ENCODE measurements around the gene LSAMP. TPM values are rescaled to one million over a fixed set of nuclear protein-coding genes. Genes with fewer than 3 reads are reported as not detected.

Gene LSAMP
- polyA plus RNA-seq, 4 donors: 12.7 to 16.7 (median 14.2) TPM

DNA sequence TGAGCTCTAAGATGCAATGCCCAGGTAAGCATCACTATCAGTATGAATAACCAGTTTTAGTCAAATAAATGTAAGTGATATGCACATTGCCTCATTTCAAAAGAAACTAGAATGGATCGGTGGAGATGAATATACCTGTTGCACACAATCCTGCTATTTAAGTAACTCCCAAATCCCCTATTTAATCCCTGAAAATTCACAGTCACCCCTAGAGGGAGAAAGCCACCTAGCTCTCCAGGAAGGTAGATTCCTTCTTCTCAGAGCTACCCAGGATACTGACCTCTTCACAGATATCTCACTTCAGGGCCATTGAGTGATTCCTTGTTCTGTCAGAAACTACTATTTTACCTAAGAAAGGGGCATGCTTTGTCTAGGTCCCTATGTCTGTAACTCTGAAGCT lies 11.7 kb downstream of the LSAMP start:
- DNase-seq (ENCODE audit: low read depth in 4 of 4, low spot score in 3 of 4): no peak

DNA sequence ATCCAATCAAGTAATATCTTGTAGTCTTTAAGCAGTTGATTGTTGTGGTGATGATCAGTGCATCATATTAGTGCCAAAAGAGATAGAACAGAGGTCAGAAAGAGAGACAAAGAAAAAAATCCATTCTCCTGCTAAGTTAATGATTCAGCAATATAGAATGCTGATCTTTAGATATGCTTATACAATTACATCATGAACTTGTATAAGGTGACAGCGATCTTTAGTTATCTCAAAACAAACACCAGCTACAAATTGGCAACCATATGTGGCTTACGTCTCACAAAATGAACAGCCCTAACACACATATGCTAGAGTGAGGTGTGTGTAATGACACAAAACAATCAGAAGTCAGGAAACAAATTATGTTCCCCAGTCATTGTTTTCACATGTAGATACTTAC lies 12.5 kb downstream of the LSAMP start:
- no peak for DNase-seq (ENCODE audit: low read depth in 4 of 4, low spot score in 3 of 4)

DNA sequence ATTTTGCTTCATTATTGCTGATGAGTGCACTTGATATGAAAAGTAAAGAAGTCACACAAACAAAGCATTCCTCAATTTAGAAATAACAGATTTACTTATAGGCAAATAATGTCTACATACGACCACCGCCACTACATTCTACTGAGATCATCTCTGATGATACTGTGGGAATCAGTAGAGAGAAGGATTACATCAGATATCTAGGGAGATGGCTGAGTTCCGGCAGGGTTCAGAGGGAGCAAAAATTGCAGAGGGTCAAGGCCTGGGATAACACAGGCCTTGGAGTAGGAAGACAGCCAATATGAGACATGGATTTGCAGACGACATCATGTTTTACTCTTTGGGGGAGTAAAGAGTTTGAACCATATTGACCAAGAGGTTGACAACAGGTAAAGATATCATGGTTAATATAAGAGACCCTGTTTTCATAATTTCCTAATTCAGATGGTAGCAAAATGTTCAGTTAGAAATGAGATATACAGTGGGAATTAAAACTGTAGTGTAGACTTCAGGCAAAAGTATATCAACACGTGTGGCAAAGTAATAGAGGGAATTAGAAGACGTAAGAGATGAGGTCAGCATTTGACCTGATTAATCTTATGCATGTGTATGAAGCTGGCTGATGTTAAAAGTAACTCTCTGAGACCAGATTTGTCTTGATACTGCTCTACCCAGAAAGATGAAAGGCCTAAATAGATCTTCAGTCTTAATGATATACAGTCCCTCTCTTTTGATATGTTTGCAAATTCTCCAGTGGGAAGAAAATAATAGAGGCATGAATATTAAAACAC lies 15.6 kb downstream of the LSAMP start:
- DNase-seq (ENCODE audit: low read depth in 4 of 4, low spot score in 3 of 4): no peak

DNA sequence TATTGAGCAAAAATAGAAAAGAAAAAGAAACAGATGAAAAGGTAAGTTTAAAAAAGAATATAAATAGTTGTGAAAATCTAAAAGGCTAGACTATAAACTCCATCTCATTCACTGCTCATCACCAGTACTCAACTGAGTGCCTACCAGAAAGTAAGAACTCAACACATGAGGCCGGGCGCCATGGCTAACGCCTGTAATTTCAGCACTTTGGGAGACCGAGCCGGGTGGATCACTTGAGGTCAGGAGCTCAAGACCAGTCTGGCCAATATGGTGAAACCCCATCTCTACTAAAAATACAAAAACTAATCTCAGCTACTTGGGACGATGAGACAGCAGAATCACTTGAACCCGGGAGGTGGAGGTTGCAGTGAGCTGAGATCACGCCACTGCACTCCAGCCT lies 19.3 kb downstream of the LSAMP start:
- DNase-seq (ENCODE audit: low read depth in 4 of 4, low spot score in 3 of 4): no peak

DNA sequence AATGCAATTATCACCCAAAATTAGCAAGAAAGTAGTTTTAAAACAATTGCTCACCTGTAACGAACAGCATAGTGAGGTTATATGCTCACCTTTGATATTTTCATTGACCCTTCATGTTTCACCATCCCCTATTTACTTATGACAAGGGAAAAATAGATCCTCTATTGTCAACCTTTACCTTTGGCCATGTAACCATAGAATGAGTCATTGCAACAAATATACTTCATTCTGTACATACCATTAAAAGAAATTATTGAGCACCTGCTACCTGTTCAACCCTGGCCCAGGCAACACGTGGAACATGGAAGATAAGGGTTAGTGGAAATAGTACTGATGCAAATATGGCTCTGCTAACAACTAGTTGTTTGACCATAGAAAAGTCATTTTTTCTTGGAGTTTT lies 20.2 kb downstream of the LSAMP start:
- no peak for DNase-seq (ENCODE audit: low read depth in 4 of 4, low spot score in 3 of 4)

DNA sequence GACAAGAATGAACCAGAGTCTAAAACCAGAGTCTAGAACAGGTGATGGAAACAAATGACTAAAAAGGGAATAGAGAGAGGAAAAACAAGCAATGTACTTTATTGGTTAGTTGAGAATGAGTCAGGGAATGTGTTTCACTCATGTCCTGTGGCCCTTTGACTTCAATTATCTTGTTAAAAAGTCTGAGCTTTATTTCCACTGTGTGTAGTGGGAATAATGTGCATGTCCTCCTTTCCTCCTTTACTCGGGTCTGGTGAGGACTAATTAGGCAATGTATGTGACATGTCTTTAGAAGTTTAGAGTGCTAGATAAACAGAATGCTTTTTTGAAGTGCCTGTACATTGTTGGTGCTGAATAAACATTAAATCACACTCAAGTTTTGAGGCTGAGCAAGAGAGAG lies 21.3 kb downstream of the LSAMP start:
- no peak for DNase-seq (ENCODE audit: low read depth in 4 of 4, low spot score in 3 of 4)

DNA sequence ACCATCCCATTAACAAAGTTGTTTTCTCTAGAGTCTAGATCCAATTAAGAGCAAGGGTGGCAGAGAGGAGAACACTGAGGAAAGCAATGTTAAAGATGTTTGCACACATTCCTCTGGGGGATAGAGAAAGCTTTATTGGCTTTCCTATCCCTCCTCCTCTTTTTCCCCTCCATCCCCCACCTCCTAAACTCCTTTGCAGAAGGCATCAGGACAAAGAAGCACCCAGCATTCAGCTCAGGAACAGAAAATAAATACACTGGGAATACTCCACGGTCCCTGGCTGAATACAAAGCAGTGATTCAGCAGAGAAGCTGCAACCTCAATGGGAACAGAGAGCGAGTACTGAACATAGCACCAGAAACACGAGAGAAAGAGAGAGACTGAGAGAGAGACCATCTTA lies 21.9 kb downstream of the LSAMP start:
- DNase-seq (ENCODE audit: low read depth in 4 of 4, low spot score in 3 of 4): no peak

DNA sequence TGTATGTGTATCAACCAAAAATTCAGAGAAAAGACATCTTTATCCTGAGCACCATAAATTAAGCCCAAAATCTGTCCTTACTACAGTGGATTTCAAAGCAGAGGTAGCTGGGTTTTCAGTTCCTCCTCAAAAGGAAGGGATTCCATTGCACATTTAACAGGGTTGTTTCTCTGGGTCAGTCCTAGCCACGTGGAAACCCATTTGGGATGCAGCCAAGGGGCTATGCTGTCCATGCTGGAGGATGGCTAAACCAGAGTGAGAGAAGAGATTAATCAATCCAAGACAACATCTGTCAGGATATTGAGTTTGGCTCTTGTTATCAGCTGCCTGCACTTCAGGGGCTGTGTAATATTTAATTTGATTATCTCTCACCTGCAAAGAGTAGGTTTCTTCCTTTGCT lies 28.1 kb downstream of the LSAMP start:
- DNase-seq (ENCODE audit: low read depth in 4 of 4, low spot score in 3 of 4): no peak

DNA sequence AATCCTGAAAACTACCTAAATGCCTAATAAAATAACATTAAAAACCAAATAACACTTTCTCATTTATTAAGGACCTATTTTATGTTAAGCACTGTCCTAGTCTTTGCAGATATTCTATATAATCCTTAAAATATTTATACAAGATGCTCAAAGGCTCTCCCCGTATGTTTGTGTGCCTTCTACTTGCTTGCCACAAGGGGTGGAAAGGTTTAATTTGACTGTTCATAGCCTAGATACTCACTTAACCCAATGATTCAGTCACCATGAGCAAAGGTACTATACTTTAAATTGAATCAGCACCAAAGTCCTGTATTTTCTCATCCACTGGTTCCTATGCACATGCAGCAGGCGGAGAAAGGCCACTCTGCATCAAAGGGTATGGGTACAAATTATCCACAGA lies 32.0 kb downstream of the LSAMP start:
- no peak for DNase-seq (ENCODE audit: low read depth in 4 of 4, low spot score in 3 of 4)

DNA sequence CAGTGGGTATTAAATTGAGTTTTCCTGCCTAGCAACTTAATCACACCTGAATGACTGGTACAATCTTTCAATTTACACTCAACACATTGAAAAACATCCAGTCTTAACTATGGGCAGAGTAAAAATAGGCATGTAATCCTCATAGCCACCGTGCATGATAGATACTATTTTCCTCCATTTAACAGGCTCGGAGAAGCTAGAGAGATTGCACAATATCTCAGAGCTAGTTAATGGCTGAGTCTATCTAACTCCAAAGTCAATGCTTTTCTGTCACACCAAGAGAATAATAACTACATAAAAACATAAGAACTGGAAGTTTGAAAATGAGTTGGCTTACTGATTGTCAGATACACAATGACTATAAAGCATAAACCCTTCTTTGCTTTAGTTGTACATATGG lies 36.8 kb downstream of the LSAMP start:
- no peak for DNase-seq (ENCODE audit: low read depth in 4 of 4, low spot score in 3 of 4)

DNA sequence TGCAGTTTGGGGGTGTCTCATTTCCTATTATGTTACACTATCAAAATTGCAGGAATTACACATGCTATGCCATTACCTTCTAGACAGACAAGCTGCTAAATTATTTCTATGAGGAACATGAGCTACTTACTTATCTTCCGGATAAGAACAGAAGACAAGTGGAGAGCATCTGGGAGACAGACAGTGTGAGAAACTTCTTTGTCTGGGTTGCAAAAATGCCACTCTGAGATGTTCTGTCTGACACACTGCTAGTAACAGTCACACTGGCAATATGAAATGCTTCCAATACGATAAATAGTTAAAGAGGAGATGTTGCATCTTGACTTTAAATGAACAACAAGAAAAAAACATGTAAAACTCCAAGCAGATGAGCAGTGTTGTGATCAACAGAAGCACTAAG lies 40.1 kb downstream of the LSAMP start:
- no peak for DNase-seq (ENCODE audit: low read depth in 4 of 4, low spot score in 3 of 4)

DNA sequence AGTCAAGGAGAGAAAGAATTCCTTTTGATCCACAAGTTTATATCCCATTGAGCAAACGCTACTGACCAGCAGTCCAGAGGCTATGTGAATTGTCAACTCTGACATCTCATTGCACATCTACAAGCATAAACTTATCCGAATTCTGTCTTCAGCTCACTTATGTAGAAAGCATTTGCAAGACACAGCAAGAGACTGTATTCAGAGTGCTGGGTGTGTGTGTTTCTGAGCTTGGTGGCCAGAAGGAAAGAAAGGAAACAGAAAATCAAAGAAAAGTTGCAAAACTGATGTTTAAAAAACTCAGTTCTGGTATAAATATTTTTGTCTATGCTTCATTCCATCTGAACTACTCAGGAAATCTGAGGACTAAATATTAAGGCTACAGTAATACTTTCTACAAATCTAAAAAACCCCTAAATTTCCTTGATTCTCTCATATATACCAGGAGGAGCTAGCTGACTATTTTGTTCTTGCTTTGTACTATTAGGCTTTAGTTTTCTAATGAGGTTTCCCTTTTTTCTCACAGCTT lies 45.5 kb downstream of the LSAMP start:
- no peak for DNase-seq (ENCODE audit: low read depth in 4 of 4, low spot score in 3 of 4)

DNA sequence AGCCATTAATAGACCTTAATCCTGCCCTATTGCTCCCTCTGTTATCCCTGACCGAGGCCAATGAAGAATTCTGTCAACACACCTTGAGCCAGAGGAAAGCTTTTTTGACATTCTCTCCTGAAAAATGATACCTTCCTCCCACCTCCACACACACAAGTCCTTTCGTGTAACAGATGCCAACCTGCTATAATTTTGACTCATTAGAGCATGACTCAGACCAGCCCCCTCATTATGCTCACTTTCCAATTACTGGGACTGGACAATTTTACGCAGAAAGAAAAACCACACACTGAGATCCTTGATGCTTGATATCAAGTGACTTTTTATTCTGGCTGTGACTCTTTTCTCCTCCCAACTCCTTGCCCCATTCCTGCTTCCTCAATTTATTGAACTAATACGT lies 50.9 kb downstream of the LSAMP start:
- peak in 2 of 4 donors; percentile 6 to 23 for DNase-seq (ENCODE audit: low read depth in 4 of 4, low spot score in 3 of 4)

DNA sequence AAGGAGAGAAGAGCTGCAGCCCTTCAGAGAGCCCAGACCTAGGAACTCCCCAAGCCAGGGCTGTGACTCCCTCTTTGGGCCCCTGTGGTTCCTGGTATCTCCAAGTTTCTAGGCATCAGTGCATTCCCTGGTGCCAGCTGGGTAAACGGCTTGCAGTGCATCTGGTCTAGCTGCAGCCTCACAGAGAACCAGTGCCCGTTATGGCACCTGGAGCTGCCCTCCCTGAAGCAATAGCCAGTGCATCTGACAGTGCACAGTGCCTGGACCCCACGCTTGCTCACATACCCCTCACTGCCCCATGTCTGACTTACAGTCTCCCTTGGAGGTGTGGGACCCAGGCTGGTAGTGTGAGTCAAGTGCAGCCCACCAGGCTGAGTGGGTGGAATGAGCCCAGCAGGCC lies 52.1 kb downstream of the LSAMP start:
- DNase-seq (ENCODE audit: low read depth in 4 of 4, low spot score in 3 of 4): no peak

DNA sequence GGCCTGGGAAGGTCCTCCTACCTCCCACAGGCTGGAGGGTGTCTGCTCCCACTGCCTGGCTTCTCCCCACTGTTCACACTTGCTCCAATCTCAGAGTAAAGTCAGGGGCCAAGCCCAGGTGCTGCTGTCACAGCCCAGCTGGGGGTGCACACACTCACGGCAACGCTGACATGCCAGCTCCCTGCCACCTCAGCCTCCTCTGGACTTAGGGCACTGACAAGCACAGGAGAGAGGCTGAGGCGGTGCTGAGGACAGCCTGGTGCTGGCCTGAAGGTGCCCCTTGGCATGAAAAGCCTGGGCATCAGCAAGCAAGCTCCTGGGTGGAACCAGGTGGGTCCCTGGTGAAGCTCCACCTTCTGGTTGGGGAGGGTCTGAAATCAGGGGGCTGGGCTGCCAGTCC lies 53.0 kb downstream of the LSAMP start:
- no peak for DNase-seq (ENCODE audit: low read depth in 4 of 4, low spot score in 3 of 4)

DNA sequence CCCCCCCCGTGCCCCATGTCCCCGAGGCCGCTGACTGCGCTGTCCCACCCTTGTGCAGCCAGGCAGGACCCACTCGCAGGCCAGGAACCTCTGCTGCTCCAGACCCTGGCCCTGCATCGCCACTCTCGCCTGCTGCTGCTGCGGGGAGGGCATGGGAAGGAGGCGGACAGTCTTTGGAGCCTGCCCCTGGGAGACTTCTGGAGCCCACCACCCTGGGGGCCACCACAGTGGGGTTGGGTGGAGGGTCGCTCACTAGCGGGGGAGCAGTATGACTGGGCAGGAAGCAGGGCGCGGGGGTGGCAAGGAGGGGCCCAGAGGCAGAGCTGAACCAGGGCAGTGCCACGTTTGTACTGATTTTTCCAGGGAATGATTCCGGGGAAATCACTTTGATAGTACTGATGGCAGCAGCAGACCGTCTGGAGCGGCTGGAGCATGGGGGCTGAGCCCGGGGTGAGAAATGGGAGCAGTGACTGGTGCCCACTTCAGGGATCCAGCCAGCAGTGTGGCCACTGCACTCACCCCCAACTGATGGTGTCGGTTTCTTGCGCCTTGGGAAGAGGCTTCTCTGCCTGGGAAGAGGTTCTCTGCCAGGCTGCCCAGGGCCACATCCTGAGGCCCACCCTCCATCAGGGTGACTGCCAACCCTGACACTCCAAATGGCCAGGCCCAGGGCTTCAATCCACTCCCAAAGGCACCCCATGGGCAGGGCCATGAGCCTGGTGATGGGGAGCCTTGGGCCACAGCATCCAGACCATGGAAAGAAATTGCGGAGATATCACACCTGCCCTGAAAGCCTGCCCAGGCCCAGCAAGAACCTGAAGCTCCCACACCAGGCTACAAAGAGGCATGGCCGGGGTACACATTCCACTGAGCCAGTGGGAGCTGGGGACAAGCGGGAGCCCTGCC lies 53.7 kb downstream of the LSAMP start:
- DNase-seq (ENCODE audit: low read depth in 4 of 4, low spot score in 3 of 4): no peak

DNA sequence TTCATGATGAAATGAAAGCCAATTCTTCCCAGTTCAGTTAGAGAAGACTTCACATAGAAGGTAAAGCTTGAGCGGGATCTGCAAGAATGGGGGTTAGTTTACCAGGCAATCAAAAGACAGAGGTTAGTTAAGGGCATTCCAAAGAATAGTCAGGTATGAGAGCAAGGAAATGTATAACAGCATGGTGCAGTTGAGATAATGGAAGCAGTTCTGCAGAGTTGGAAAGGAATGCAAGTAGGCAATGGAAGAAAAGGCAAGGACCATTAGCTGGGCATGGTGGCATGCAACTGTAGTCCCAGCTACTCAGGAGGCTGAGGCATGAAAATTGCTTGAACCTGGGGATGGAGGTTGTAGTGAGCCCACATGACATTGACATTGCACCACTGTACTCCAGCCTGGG lies 55.0 kb downstream of the LSAMP start:
- DNase-seq (ENCODE audit: low read depth in 4 of 4, low spot score in 3 of 4): no peak

DNA sequence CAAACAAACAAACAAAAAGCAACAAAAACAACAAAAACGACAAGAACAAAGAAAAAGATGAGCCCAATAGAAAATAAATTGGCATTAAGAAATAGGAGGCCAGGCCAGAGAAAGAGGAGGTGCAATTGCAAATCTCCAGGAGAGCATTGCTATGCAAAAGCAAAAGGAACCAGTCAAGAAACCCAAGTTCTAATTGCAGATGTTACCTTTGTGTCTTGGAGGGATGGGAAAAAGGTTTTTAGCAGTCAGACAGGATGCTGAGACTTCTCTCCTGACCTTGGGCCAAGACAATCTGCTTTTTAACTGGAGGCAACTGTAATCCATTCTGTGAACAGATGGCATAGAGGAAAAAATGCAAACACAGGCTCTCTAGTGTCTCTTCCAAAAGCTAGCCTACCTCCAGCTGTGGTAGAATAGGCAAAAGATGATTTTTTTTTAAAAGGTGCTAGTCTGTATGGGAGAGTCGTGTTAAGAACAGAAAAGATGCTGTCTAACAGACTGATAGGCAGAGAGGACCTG lies 56.4 kb downstream of the LSAMP start:
- no peak for DNase-seq (ENCODE audit: low read depth in 4 of 4, low spot score in 3 of 4)

DNA sequence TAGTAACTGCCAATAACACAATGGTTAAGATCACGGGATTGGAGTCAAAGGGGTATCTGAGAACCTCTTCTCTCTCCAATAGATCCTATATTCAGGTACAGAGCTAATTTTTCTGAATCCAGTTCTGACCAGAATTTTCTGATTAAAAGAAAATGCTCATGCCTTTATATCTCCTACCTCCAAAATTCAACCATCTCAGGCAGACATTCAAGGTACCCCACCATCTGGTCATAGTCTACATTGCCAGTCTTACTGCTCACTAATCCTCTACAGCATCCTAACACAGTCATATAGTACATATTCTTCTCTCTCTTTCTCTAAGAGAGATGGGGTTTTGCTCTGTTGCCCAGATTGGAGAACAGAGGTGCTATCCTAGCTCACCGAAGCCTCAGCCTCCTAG lies 59.1 kb downstream of the LSAMP start:
- no peak for DNase-seq (ENCODE audit: low read depth in 4 of 4, low spot score in 3 of 4)

DNA sequence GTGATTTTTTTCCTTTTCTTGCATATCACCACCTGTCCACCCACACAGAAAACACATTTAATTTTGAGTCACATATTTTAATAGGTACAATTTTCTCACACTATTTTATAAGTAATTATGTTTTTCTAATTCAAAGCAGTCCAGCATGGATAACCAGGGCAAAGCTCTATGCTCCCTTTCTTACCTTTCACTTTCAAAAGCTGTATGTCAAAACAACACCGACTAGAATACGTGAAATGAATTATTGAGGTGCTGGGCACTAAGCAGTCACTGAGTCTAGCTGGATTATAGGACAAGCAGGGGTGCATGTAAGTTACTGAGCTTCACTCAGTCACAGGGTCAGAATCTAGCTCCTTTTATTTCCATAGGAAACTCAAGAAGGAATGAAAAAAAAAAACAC lies 60.6 kb downstream of the LSAMP start:
- no peak for DNase-seq (ENCODE audit: low read depth in 4 of 4, low spot score in 3 of 4)

DNA sequence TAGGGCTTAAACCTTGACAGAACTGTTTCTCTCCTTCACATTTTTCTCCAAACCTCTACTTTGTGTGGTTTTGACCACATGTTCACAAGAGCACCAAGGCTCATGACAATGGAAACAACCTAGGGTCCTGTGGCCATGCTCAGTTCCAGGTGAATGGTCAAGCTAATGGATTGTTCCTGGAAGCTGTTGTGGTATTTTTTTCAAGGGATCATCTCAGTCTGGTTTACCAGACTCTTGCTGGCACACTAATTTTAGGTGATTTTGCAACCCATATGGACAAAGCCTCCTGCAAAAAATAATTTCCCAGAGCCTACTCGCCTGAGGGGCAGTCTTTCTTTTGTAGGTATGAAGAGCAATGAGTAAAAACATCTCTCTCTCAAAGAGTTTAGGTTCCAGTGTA lies 67.2 kb downstream of the LSAMP start:
- DNase-seq (ENCODE audit: low read depth in 4 of 4, low spot score in 3 of 4): no peak

DNA sequence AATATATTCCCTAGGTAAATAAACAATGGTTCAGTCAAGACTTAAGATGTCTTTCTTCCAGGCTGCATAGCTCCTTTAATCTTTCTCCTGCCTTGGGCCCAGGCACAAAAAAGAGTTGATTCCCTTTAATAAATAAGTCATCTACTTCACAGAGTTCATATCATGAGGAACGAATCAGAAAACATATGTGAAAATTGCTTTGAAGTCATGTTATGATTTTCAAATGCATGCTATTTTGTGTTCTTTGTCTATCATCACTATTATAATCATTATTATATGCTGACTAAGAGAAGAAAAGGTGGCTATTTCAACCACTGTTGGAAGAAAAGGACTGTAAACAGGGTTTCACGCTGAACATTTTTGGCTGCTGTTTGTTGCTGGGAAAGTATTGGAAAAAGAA lies 70.4 kb downstream of the LSAMP start:
- DNase-seq (ENCODE audit: low read depth in 4 of 4, low spot score in 3 of 4): no peak

Measured in right renal pelvis (tissue), 4 donors.